GM21390 (cell line): ENCODE data around the gene MYO15A.

Source experiments
- ATAC-seq: cut with Tn5 transposase; IDR thresholded peaks from one replicate; pipeline ENCODE4 v1.9.1; 2021; ENCODE audit not compliant: unreplicated experiment

MYO15A gene

GRCh38 chr17:18124345-18125126 is 16.0 kb downstream of the MYO15A start:
- no peak for ATAC-seq

- no peak for ATAC-seq
These were observed 20.5 kb downstream of the MYO15A start for GRCh38 chr17:18129041-18129502.

- ATAC-seq = no peak
These were observed 24.2 kb downstream of the MYO15A start for GRCh38 chr17:18132711-18133110.

DNA sequence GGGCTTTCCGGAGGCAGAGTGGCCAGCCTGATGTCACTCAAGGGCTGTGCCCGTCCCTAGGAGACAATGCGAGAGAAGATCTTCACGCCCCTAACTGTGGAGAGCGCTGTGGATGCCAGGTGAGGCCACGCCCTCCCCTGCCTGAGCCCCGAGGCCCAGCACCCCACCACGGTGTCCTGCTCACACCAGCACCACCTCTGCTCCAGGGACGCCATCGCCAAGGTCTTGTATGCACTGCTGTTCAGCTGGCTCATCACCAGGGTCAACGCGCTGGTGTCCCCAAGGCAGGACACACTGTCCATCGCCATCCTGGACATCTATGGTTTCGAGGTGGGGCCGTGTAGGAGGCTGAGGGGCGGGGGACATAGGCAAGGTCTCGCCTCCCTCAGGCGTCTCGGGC is 27.8 kb downstream of the MYO15A start:
- ATAC-seq = no peak

DNA sequence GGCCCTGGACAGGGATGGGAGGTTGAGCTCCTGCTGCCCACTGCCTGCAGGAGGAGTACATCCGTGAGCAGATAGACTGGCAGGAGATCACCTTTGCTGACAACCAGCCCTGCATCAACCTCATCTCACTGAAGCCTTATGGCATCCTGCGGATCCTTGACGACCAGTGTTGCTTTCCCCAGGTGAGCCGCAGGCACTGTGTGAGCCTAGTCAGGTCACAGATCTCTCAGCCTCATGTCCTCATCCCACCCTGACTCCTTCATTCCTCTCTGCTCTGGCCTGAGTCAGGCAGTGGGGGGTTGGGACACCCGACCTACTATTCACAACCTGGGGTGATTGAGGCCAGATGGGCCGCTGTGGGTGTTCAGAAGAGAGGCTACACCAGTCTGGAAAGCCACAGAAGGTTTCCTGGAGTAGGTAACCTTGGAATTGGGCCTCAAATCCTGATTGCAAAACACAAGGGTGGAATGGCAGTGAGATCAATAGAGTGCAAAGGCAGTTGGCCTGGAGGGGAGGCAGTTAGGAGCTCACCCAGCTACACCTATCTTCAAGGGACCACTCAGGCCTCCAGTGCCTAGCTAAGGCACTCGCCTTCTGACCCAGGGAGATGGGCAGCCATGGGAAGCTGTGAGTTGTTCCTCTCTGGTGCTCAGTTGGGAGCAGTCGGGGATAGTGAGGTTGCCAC is 29.7 kb downstream of the MYO15A start:
- no peak for ATAC-seq

DNA sequence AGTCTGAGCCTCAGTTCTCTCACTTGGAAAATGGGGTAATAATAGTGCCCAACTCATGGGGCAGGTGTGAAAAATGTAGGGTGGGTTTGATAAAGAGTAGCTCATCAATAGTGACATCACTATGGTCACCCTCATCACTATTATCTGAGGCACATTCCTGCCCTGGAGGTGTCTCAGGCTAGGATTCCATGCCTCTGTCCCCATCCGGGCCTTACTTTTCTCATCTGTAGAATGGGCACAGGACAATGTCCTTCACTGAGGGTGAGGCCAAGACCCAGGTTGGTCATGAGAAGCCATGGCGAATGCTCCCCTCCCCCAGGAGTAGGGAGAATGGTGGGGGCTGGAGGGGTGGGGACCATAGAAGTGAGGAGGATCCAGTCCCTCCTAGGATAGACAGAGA is 30.5 kb downstream of the MYO15A start:
- no peak for ATAC-seq

- no peak for ATAC-seq
These were observed 30.9 kb downstream of the MYO15A start for GRCh38 chr17:18139498-18139897.

DNA sequence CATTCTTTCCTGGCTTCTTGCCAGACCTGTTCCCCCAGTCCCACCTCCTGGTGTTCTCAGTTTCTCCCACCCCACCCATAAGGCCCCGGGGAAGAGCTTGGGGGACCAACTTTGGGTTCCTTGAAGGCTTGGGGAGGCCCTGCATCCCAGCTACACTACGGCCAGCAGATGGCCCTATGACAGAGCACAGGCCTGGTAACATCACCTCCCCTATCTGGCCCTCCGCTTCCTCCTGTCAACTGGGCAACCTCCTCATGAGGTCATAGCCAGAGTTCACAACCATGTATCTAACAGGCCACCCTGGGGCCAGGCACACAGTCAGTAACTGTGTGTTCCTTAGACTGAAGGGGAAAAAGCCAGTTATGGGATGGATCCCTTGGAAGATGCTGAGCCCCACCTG is 31.4 kb downstream of the MYO15A start:
- ATAC-seq = no peak

DNA sequence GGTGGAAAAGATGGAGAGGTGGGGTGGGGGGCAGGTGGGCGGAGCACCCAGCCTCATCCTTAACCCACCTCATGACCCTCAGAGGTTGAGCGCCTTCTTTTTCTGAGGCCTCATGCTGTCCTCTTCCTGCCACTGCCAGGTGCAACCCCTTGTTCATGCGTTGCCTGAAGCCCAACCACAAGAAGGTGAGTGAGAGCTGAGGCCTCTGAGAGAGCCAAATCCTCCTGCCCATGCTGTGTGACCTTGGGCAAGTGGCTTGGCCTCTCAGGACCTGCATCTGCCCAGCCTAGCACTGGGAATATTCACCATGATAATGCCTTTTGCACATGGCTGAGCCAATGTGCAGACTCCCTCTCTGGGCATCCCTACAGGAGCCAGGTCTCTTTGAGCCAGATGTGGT is 32.1 kb downstream of the MYO15A start:
- no peak for ATAC-seq

DNA sequence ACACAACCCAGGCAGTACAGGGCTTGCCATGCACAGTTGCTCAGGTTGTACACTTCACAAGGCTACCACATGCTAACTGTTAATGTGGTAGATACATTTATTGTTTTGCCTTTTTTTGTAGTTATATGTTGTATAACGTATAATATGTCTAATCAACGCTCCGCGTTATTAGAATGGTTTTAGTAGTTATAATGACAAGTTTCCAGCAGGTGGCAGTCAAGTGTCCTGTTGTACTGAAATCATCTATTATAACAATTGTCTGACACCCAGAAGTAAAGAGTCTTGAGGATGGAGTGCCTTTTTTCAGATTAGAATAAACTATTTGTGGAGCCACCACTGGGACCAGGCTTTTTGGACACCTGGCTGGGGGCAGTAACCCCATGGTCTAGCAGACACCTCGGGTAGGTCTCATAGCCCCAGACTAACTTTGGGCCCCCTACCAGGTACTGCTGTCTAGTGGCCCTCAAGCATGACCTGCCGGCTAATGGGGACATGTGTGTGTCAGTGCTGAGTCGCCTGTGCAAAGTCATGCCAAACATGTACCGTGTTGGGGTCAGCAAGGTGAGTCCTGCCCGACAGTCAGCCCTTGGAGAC is 32.8 kb downstream of the MYO15A start:
- ATAC-seq = no peak

GRCh38 chr17:18142417-18142816 is 33.9 kb downstream of the MYO15A start:
- ATAC-seq = no peak

GRCh38 chr17:18143044-18143936 is 34.7 kb downstream of the MYO15A start:
- no peak for ATAC-seq

GRCh38 chr17:18144261-18144660 is 35.7 kb downstream of the MYO15A start:
- ATAC-seq = no peak

- no peak for ATAC-seq
These were observed 36.3 kb downstream of the MYO15A start for GRCh38 chr17:18144855-18145254.

- no peak for ATAC-seq
These were observed 37.3 kb downstream of the MYO15A start for GRCh38 chr17:18145811-18146210.

DNA sequence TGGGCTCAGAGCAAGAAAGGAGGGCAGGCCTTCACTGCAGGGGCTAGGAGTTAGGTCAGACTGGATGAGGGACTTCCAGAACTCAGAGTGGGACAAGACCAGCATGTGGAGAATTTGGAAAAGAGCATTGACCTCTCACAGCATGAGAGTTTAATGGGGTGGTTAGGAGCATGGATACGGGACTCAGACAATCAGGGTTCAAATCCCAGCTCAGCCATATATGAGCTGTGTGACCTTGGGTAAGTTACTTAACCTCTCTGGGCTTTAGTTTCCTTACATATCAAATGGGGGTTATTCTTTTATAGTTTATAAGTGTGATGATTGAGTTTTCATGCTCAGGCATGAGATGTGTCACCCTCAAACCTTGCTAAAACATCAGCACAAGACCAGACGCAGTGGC is 37.7 kb downstream of the MYO15A start:
- no peak for ATAC-seq

DNA sequence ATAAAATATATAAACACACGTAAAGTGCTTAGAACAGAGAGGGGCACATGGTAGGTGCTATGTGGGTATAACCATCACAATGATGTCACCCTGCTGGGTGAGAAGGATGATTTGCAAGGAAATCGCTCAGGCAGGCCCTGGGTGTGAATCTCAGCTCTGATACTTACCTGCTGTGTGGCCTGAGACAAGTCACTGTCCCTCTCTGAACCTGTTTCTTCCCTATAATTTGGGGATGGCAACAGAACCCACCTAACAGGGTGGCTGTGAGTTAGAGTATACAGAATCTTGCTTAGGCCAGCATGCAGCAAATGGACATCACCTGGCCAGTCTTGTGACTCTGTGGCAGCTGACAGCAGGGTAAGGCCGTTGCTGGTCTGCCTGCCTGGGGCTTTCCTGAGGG is 38.4 kb downstream of the MYO15A start:
- ATAC-seq = no peak

- ATAC-seq = no peak
These were observed 40.0 kb downstream of the MYO15A start for GRCh38 chr17:18148586-18148985.

DNA sequence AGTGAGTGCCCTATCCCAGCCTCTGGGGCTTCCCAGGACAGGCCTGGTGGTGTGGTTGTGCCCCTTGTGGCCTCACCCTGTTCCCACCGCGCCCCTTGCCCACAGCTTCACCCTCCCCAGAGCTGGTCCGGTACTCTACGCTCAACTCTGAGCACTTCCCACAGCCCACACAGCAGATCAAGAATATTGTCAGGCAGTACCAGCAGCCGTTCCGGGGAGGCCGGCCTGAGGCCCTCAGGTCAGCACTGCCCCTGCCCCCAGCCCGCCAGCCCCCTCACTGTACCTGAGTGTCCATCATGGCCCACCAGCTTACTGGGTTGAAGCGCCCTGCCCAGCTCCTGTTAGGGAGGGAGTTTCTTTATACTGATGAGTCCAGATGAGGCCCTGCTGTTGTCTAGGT is 42.7 kb downstream of the MYO15A start:
- ATAC-seq = no peak

DNA sequence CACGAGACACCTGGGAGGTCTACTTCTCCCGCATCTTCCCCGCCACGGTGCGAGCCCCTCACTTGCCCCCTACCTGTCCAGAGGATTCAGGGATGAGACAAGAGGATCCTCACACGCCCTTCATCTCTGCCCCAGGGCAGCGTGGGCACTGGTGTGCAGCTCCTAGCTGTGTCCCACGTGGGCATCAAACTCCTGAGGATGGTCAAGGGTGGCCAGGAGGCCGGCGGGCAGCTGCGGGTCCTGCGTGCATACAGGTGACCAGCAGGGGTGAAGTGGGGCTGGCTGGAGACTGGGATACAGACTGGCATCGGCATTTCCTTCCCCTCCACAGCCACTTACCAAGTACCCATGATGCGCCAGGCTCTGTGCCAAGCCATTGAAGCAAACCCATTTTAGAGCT is 46.6 kb downstream of the MYO15A start:
- ATAC-seq = no peak
